AG04449 (cell line): ENCODE measurements around the gene AKAP6.
"Not testable (repeated sequence)": the region's sequence is repeated elsewhere in the genome, so short reads cannot be mapped to it uniquely, and the experiment has no call there.

Experiments used
- CTCF ChIA-PET: fragments of 350-600 bp; formaldehyde crosslinking; extraction: SDS; loops from one replicate; lab custom pipeline; 2021; ENCODE audit warnings: antibody characterized with exemption; lab: Yijun Ruan, JAX
- POLR2A ChIA-PET: fragments of 400-600, 350-600 bp; formaldehyde crosslinking; extraction: SDS; loops from one replicate; lab custom pipeline; 2020; ENCODE audit warnings: antibody characterized with exemption, inconsistent platforms; lab: Yijun Ruan, JAX
- DNase-seq: peaks from one replicate; pipeline ENCODE4 v3.0.0-alpha.2; 2010; ENCODE audit warnings: low read depth, low spot score
- H3K4me3 ChIP-seq: 2 replicates; pipeline ENCODE4 v1.5.1; 2011; ENCODE audit warnings: low read depth, mild to moderate bottlenecking, control low read depth, low read length
- CTCF ChIP-seq: IDR thresholded peaks from one replicate; pipeline ENCODE4 v1.5.1; 2011; ENCODE audit warnings: mild to moderate bottlenecking, moderate library complexity, low read length, control low read depth, inconsistent platforms; ENCODE audit not compliant: insufficient read depth; ENCODE audit errors: missing control alignments

The AKAP6 gene

GRCh38 chr14:32384464-32384863 is 55.4 kb downstream of the AKAP6 start:
- H3K4me3 ChIP-seq, result no peak overlapping the region
- no peak for TF ChIP-seq CTCF
- DNase-seq, result no peak
- ChIA-PET POLR2A (no interaction called here), CTCF (interaction anchor here (0.9 to 1.3 kb wide), 4 partner anchors 9 to 128 kb away, joined by 3 to 4 read pairs (median 4); no protein-coding TSS in a partner anchor)

GRCh38 chr14:32387295-32387694 is 58.2 kb downstream of the AKAP6 start:
- POLR2A ChIA-PET, DNase-seq, CTCF ChIA-PET, H3K4me3 ChIP-seq: not testable (repeated sequence)

- no peak overlapping the region for H3K4me3 ChIP-seq
- no peak for DNase-seq
- TF ChIP-seq CTCF, result no peak
- ChIA-PET CTCF (interaction anchor here (2.4 kb wide), 1 partner anchor 10 kb away, joined by 12 read pairs; no protein-coding TSS in a partner anchor), POLR2A (no interaction called here)
These were observed 64.0 kb downstream of the AKAP6 start for GRCh38 chr14:32393119-32393518.

GRCh38 chr14:32394038-32394437 is 64.9 kb downstream of the AKAP6 start:
- DNase-seq, result no peak
- H3K4me3 ChIP-seq, result no peak overlapping the region
- POLR2A ChIA-PET, result no interaction called here
- no peak for TF ChIP-seq CTCF
- CTCF ChIA-PET, result interaction anchor here (0.6 kb wide), 1 partner anchor 11 kb away, joined by 3 read pairs; no protein-coding TSS in a partner anchor

- H3K4me3 ChIP-seq, result no peak overlapping the region
- CTCF ChIA-PET, result no interaction called here
- POLR2A ChIA-PET, result no interaction called here
- DNase-seq, result no peak
- TF ChIP-seq CTCF, result no peak
These were observed 67.8 kb downstream of the AKAP6 start for GRCh38 chr14:32396885-32397284.

- ChIA-PET POLR2A (no interaction called here), CTCF (interaction anchor here (1.6 kb wide), 1 partner anchor 15 kb away, joined by 7 read pairs; no protein-coding TSS in a partner anchor)
- TF ChIP-seq CTCF, result no peak
- peak; percentile 64 for DNase-seq
- H3K4me3 ChIP-seq, result no peak overlapping the region
These were observed 69.0 kb downstream of the AKAP6 start for GRCh38 chr14:32397861-32398640.
